H1 (cell line): Measurements from ENCODE around the gene CCT6A. TPM values are rescaled to one million over a fixed set of nuclear protein-coding genes. Genes with fewer than 3 reads are reported as not detected.

Source experiments
- CTCF ChIA-PET: fragments of 300-600 bp; sonication (Branson Sonifier 250); formaldehyde crosslinking; loops from one replicate; lab custom pipeline; 2021; ENCODE audit not compliant: partially characterized antibody; lab: Charles Lee
- POLR2A ChIA-PET: fragments of 300-600 bp; sonication (Branson Sonifier 250); formaldehyde crosslinking; loops from one replicate; lab custom pipeline; 2021; ENCODE audit warnings: inconsistent platforms; ENCODE audit not compliant: partially characterized antibody; lab: Charles Lee
- DNase-seq, 2 experiments: peaks; one replicate each; pipeline versions ENCODE4 v3.0.0 to v3.0.0-alpha.2; 2010 to 2022; ENCODE audit warnings: low spot score in 2 of 2, low read depth in 1 of 2, mixed read lengths in 1 of 2
- FAIRE-seq: peaks from 2 replicates; lab custom pipeline; 2011; peaks lifted over from hg19 to GRCh38; lab: Jason Lieb, UNC
- H2AFZ ChIP-seq: 2 replicates; pipeline ENCODE4 v1.8.1; 2012; ENCODE audit warnings: low read length, inconsistent platforms
- H2AK5ac ChIP-seq: 2 replicates; pipeline ENCODE4 v1.6.1; 2013; ENCODE audit warnings: low read depth, low read length
- H2BK120ac ChIP-seq: replicated peaks from 2 replicates; pipeline ENCODE3; 2013; ENCODE audit warnings: low read depth, low read length, inconsistent platforms
- H2BK12ac ChIP-seq: 2 replicates; pipeline ENCODE4 v1.6.1; 2013; ENCODE audit warnings: low read depth, low read length
- H2BK15ac ChIP-seq: 2 replicates; pipeline ENCODE4 v1.6.1; 2013; ENCODE audit warnings: low read length
- H2BK20ac ChIP-seq: 2 replicates; pipeline ENCODE4 v1.6.1; 2013; ENCODE audit warnings: low read length
- H2BK5ac ChIP-seq: 2 replicates; pipeline ENCODE4 v1.6.1; 2013; ENCODE audit warnings: low read depth, low read length
- H3K14ac ChIP-seq: 2 replicates; pipeline ENCODE4 v1.6.1; 2013; ENCODE audit warnings: inconsistent platforms; ENCODE audit not compliant: insufficient read length
- H3K18ac ChIP-seq: 2 replicates; pipeline ENCODE4 v1.6.1; 2013; ENCODE audit warnings: low read length; ENCODE audit errors: extremely low read depth
- H3K23ac ChIP-seq: 2 replicates; pipeline ENCODE4 v1.6.1; 2013; ENCODE audit warnings: inconsistent platforms; ENCODE audit not compliant: insufficient read length
- H3K23me2 ChIP-seq: 2 replicates; pipeline ENCODE4 v1.6.1; 2013; ENCODE audit warnings: low read depth, low read length
- H3K27ac ChIP-seq: 2 replicates; pipeline ENCODE4 v1.6.1; 2011; ENCODE audit warnings: low read depth, low read length, inconsistent platforms
- H3K27me3 ChIP-seq, 4 experiments: replicated peaks in 1 of 4; 1 replicate in 1 of 4; 2 replicates in 3 of 4; pipeline versions ENCODE4 v1.6.1 to v1.8.1; 2011 to 2013; ENCODE audit warnings: low read length in 3 of 4, mild to moderate bottlenecking in 3 of 4, inconsistent platforms in 2 of 4, mixed read lengths in 2 of 4, moderate library complexity in 1 of 4; ENCODE audit not compliant: control insufficient read depth in 3 of 4, insufficient read depth in 3 of 4; ENCODE audit errors: extremely low read depth in 1 of 4
- H3K36me3 ChIP-seq, 4 experiments: 2 replicates each; pipeline versions ENCODE4 v1.6.1 to v1.8.1; 2011 to 2013; ENCODE audit warnings: mild to moderate bottlenecking in 4 of 4, low read length in 3 of 4, moderate library complexity in 2 of 4, control low read depth in 1 of 4, inconsistent platforms in 1 of 4; ENCODE audit not compliant: insufficient read depth in 4 of 4, control insufficient read depth in 2 of 4
- H3K4ac ChIP-seq: replicated peaks from 2 replicates; pipeline ENCODE3; 2013; ENCODE audit warnings: low read length, low read depth, mixed read lengths, inconsistent platforms; ENCODE audit not compliant: insufficient read length
- H3K4me1 ChIP-seq, 4 experiments: replicated peaks in 1 of 4; 1 replicate in 1 of 4; 2 replicates in 3 of 4; pipeline versions ENCODE4 v1.6.1 to v1.8.1; 2011 to 2013; ENCODE audit warnings: low read length in 3 of 4, inconsistent platforms in 2 of 4, mixed read lengths in 1 of 4; ENCODE audit not compliant: insufficient read depth in 4 of 4, control insufficient read depth in 3 of 4
- H3K4me2 ChIP-seq, 2 experiments: 2 replicates each; pipeline versions ENCODE4 v1.6.1 to v1.8.1; 2011 to 2013; ENCODE audit warnings: low read depth in 2 of 2, low read length in 2 of 2, control low read depth in 1 of 2, inconsistent platforms in 1 of 2, mild to moderate bottlenecking in 1 of 2; ENCODE audit not compliant: insufficient read depth in 1 of 2
- H3K4me3 ChIP-seq, 4 experiments: fragments of 200-600, 300-600 bp in 1 of 4; sonication (generic), shearing (Covaris generic), sonication (Bioruptor Twin) in 1 of 4; 2 replicates each; pipeline versions ENCODE4 v1.5.1 to v1.8.1; 2011 to 2016; ENCODE audit warnings: low read length in 4 of 4, low read depth in 3 of 4, control low read depth in 2 of 4, inconsistent platforms in 2 of 4, mild to moderate bottlenecking in 2 of 4, mixed read lengths in 1 of 4, moderate library complexity in 1 of 4; ENCODE audit not compliant: insufficient read depth in 2 of 4; ENCODE audit errors: extremely low read depth in 1 of 4
- H3K56ac ChIP-seq: replicated peaks from 2 replicates; pipeline ENCODE3; 2013; ENCODE audit warnings: low read depth, mild to moderate bottlenecking, mixed read lengths, low read length, inconsistent platforms; ENCODE audit not compliant: insufficient read length
- H3K79me1 ChIP-seq: 2 replicates; pipeline ENCODE4 v1.6.1; 2013; ENCODE audit warnings: low read depth, low read length, control low read depth
- H3K79me2 ChIP-seq, 2 experiments: 2 replicates each; pipeline versions ENCODE4 v1.6.1 to v1.8.1; 2012 to 2013; ENCODE audit warnings: low read length in 2 of 2, mild to moderate bottlenecking in 2 of 2, inconsistent platforms in 1 of 2; ENCODE audit not compliant: insufficient read depth in 2 of 2, control insufficient read depth in 1 of 2
- H3K9ac ChIP-seq, 4 experiments: replicated peaks in 1 of 4; 1 replicate in 1 of 4; 2 replicates in 3 of 4; pipeline versions ENCODE4 v1.6.1 to v1.8.1; 2011 to 2013; ENCODE audit warnings: low read depth in 3 of 4, low read length in 3 of 4, control low read depth in 2 of 4, mild to moderate bottlenecking in 2 of 4, moderate library complexity in 2 of 4, inconsistent platforms in 1 of 4; ENCODE audit errors: extremely low read depth in 1 of 4
- H3K9me3 ChIP-seq, 2 experiments: 2 replicates each; pipeline versions ENCODE4 v1.6.1 to v1.8.1; 2012 to 2013; ENCODE audit warnings: mild to moderate bottlenecking in 2 of 2, moderate library complexity in 2 of 2, control low read depth in 1 of 2, inconsistent platforms in 1 of 2, low read depth in 1 of 2, low read length in 1 of 2, mixed read lengths in 1 of 2; ENCODE audit not compliant: insufficient read depth in 2 of 2
- H4K20me1 ChIP-seq, 2 experiments: replicated peaks in 1 of 2; 2 replicates each; pipeline versions ENCODE3 to v1.8.1; 2011 to 2013; ENCODE audit warnings: inconsistent platforms in 2 of 2, low read length in 2 of 2, mild to moderate bottlenecking in 1 of 2; ENCODE audit not compliant: insufficient read depth in 2 of 2, control insufficient read depth in 1 of 2
- H4K5ac ChIP-seq: 2 replicates; pipeline ENCODE4 v1.6.1; 2013; ENCODE audit warnings: low read length, low read depth, mixed read lengths, inconsistent platforms; ENCODE audit not compliant: insufficient read length
- H4K8ac ChIP-seq: 2 replicates; pipeline ENCODE4 v1.8.0; 2013; ENCODE audit warnings: mild to moderate bottlenecking, moderate library complexity, low read length, inconsistent platforms; ENCODE audit not compliant: insufficient read depth; ENCODE audit errors: extremely low read depth
- H4K91ac ChIP-seq: replicated peaks from 2 replicates; pipeline ENCODE3; 2013; ENCODE audit warnings: low read length, mixed read lengths, inconsistent platforms; ENCODE audit not compliant: insufficient read length
- CREB1 ChIP-seq: IDR thresholded peaks from 2 replicates; pipeline ENCODE4 v1.6.1; 2012; ENCODE audit warnings: inconsistent platforms
- GTF2F1 ChIP-seq: IDR thresholded peaks from 2 replicates; pipeline ENCODE4 v1.6.1; 2012; ENCODE audit warnings: low read depth, low read length, improper control_type of control experiment, borderline replicate concordance
- KDM1A ChIP-seq: fragments of 200-600, 300-600 bp; sonication (generic); IDR thresholded peaks from 2 replicates; pipeline ENCODE4 v1.7.1; 2016; ENCODE audit warnings: mild to moderate bottlenecking, low read length, borderline replicate concordance
- MAFK ChIP-seq: IDR thresholded peaks from 2 replicates; pipeline ENCODE4 v1.6.1; 2012; ENCODE audit warnings: low read depth, mild to moderate bottlenecking, improper control_type of control experiment, low read length
- RNF2 ChIP-seq: fragments of 200-900, 300-1000 bp; sonication (generic); IDR thresholded peaks from 2 replicates; pipeline ENCODE4 v1.7.1; 2016; ENCODE audit warnings: borderline replicate concordance, low read depth, mild to moderate bottlenecking, antibody characterized with exemption, low read length; ENCODE audit not compliant: poor library complexity, severe bottlenecking; ENCODE audit errors: missing control alignments
- RXRA ChIP-seq: IDR thresholded peaks from 2 replicates; pipeline ENCODE4 v1.6.1; 2011; ENCODE audit warnings: low read depth, mild to moderate bottlenecking, low read length, moderate library complexity; ENCODE audit not compliant: insufficient read depth
- WGBS, 2 experiments: shearing (Covaris generic) in 1 of 2; methylation state at CpG; one replicate each; pipeline versions ENCODE4 v1.1.6 to v1.1.7; 2013 to 2015; ENCODE audit warnings: low lambda C conversion rate in 2 of 2, mixed read lengths in 2 of 2, inconsistent platforms in 1 of 2, low coverage in 1 of 2, missing lambda C conversion rate in 1 of 2; ENCODE audit not compliant: insufficient replicate concordance in 2 of 2, insufficient coverage in 1 of 2, insufficient read length in 1 of 2; ENCODE audit errors: extremely low coverage in 1 of 2, missing lambda C conversion rate in 1 of 2; 5-methylcytosine and 5-hydroxymethylcytosine counted together
- polyA plus RNA-seq, 7 experiments: library from polyadenylated mRNA; depleted of rRNA in 3 of 7; stranded (reverse) in 5 of 7; unstranded in 2 of 7; fragments of >200 nt in 5 of 7; fragments of 200-250 nt in 2 of 7; gene quantifications; 1 replicate in 5 of 7; 2 replicates in 1 of 7; 4 replicates in 1 of 7; pipeline versions ENCODE4 v1.2.1 to v1.2.3, GENCODE V29; 2011 to 2013; ENCODE audit warnings: missing spikeins in 2 of 7, mixed read lengths in 2 of 7
- total RNA-seq: library from RNA; stranded (reverse); fragmentation: NEBNext Ultra II Directional; extraction: Animal tissue kit (Norgen Biotek cat#: 25700); gene quantifications from 2 replicates; pipeline ENCODE4 v1.2.1, GENCODE V29; 2021
- TF ChIP-seq, protein P1 (sequence below): IDR thresholded peaks from 2 replicates; pipeline ENCODE4 v1.6.1; 2012; ENCODE audit warnings: low read length, inconsistent platforms

CCT6A gene
- total and polyA plus RNA-seq, 2 of the 8 experiments (the other 6 are each of a cell fraction or from before 2014, with no cell fraction given): 201 to 272 TPM

DNA sequence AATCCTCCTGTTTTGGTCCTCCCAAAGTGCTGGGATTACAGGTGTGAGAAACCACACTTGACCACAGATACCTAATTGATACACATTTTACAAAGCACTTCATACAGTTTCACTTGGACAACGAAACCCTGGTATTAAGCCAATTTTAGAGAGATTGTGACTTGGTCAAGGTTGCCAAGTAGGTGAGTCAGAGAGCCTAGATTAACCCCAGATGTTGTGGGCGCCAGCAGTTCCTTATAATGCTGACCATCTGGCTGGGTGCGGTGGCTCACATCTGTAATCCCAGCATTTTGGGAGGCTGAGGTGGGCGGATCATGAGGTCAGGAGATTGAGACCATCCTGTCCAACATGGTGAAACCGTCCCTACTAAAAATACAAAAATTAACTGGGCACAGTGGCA is 46.1 kb downstream of the CCT6A start:
- CTCF ChIA-PET: interaction anchor here (0.6 kb wide), 1 partner anchor 23 kb away, joined by 3 read pairs; no protein-coding TSS in a partner anchor
- Histone ChIP-seq H3K4ac (no peak overlapping the region), H2BK120ac (no peak overlapping the region)
- no peak for TF ChIP-seq KDM1A
- no peak for TF ChIP-seq RNF2
- TF ChIP-seq CREB1: no peak
- no peak for TF ChIP-seq GTF2F1
- no peak for TF ChIP-seq MAFK
- no peak for TF ChIP-seq RXRA
- TF ChIP-seq, protein P1, sequence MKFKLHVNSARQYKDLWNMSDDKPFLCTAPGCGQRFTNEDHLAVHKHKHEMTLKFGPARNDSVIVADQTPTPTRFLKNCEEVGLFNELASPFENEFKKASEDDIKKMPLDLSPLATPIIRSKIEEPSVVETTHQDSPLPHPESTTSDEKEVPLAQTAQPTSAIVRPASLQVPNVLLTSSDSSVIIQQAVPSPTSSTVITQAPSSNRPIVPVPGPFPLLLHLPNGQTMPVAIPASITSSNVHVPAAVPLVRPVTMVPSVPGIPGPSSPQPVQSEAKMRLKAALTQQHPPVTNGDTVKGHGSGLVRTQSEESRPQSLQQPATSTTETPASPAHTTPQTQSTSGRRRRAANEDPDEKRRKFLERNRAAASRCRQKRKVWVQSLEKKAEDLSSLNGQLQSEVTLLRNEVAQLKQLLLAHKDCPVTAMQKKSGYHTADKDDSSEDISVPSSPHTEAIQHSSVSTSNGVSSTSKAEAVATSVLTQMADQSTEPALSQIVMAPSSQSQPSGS: no peak

More for the DNA sequence above, 46.1 kb downstream of the CCT6A start:
- H3K36me3 ChIP-seq: peaks cover 0 to 22% (median 8%) of the 10 kb centered on the region in 4 experiments; a peak in 5 of 8 replicates
- no peak overlapping the region for H4K91ac ChIP-seq
- POLR2A ChIA-PET: no interaction called here
- H3K18ac ChIP-seq: no peak overlapping the region
- no peaks in the 10 kb centered on the region for H4K20me1 ChIP-seq
- peaks cover 0 to 7% of the 10 kb centered on the region in 2 experiments; a peak in 2 of 4 replicates for H3K9me3 ChIP-seq
- no peak overlapping the region for H2BK20ac ChIP-seq
- H4K5ac ChIP-seq: no peak overlapping the region
- H2AK5ac ChIP-seq: no peak overlapping the region
- H3K23me2 ChIP-seq: no peaks in the 10 kb centered on the region
- no peak overlapping the region for H3K27ac ChIP-seq
- H4K8ac ChIP-seq: no peak overlapping the region
- H3K4me2 ChIP-seq: no peak overlapping the region
- no peaks in the 10 kb centered on the region for H3K27me3 ChIP-seq
- no peak overlapping the region for H3K23ac ChIP-seq
- no peak overlapping the region for H3K14ac ChIP-seq
- H3K79me1 ChIP-seq: no peaks in the 10 kb centered on the region
- no peaks in the 10 kb centered on the region for H3K79me2 ChIP-seq
- DNase-seq (no peak), FAIRE-seq (no peak)
- H2BK12ac ChIP-seq: no peak overlapping the region
- H2BK15ac ChIP-seq: no peak overlapping the region
- no peak overlapping the region for H2AFZ ChIP-seq
- 91% methylated on average over 5 of the region's 5 CpGs; no CpG with 5 or more reads in 1 of the 2 experiments for WGBS, 2 experiments
- no peaks in the 10 kb centered on the region for H3K4me1 ChIP-seq
- no peak overlapping the region for H3K4me3 ChIP-seq
- no peak overlapping the region for H3K56ac ChIP-seq
- H2BK5ac ChIP-seq: no peak overlapping the region
- no peak overlapping the region for H3K9ac ChIP-seq
